ENCODE measurements around the gene SCRT2. TPM values are rescaled to one million over a fixed set of nuclear protein-coding genes. Genes with fewer than 3 reads are reported as not detected.

Gene SCRT2
- total RNA-seq, 4 donors from 2014 or later, result not detected

GRCh38 chr20:637559-637958 lies 38.0 kb downstream of the SCRT2 start:
- TF ChIP-seq EP300 (IDR thresholded peaks at IDR 0.05), result no peak
- TF ChIP-seq POLR2A (IDR thresholded peaks at IDR 0.05; ENCODE audit: low read depth), result no peak
- no peak for TF ChIP-seq CTCF (IDR thresholded peaks at IDR 0.05)
- no peak for TF ChIP-seq POLR2AphosphoS5 (IDR thresholded peaks at IDR 0.05)
- peaks cover 0 to 58% (median 5%) of the 10 kb centered on the region in 4 donors for H3K27me3 ChIP-seq
- 78% methylated on average over 2 of the region's 2 CpGs for WGBS
- H3K9me3 ChIP-seq, result no peaks in the 10 kb centered on the region
- intact Hi-C loops (cut with DNase I), result no loop called here
- no peak overlapping the region for H3K27ac ChIP-seq (replicated peaks in 1 of 4)
- H3K36me3 ChIP-seq, result no peaks in the 10 kb centered on the region
- no peak overlapping the region for H3K4me3 ChIP-seq
- no peak for DNase-seq (ENCODE audit: extremely low spot score)
- peaks cover 0 to 4% (median 4%) of the 10 kb centered on the region in 4 donors for H3K4me1 ChIP-seq

GRCh38 chr20:635893-636338 lies 39.7 kb downstream of the SCRT2 start:
- H3K4me1 ChIP-seq, result no peaks in the 10 kb centered on the region
- no peak for DNase-seq (ENCODE audit: extremely low spot score)
- no peaks in the 10 kb centered on the region for H3K9me3 ChIP-seq
- peaks cover 0 to 54% (median 3%) of the 10 kb centered on the region in 4 donors for H3K27me3 ChIP-seq
- H3K36me3 ChIP-seq, result no peaks in the 10 kb centered on the region
- H3K4me3 ChIP-seq, result no peak overlapping the region
- no peak overlapping the region for H3K27ac ChIP-seq (replicated peaks in 1 of 4)
- intact Hi-C loops (cut with DNase I), result no loop called here
- TF ChIP-seq EP300 (IDR thresholded peaks at IDR 0.05) (no peak), POLR2AphosphoS5 (IDR thresholded peaks at IDR 0.05) (no peak), CTCF (IDR thresholded peaks at IDR 0.05) (no peak), POLR2A (IDR thresholded peaks at IDR 0.05; ENCODE audit: low read depth) (no peak)
- 25% methylated on average over 7 of the region's 7 CpGs for WGBS

- no peak for DNase-seq (ENCODE audit: extremely low spot score)
- no peaks in the 10 kb centered on the region for H3K36me3 ChIP-seq
- 63% methylated on average over 8 of the region's 9 CpGs for WGBS
- intact Hi-C loops (cut with DNase I), result no loop called here
- H3K4me1 ChIP-seq, result no peaks in the 10 kb centered on the region
- H3K4me3 ChIP-seq, result no peak overlapping the region
- H3K9me3 ChIP-seq, result no peaks in the 10 kb centered on the region
- peaks cover 0 to 50% (median 3%) of the 10 kb centered on the region in 4 donors for H3K27me3 ChIP-seq
- TF ChIP-seq CTCF (IDR thresholded peaks at IDR 0.05) (no peak), POLR2AphosphoS5 (IDR thresholded peaks at IDR 0.05) (no peak), POLR2A (IDR thresholded peaks at IDR 0.05; ENCODE audit: low read depth) (no peak), EP300 (IDR thresholded peaks at IDR 0.05) (no peak)
- no peak overlapping the region for H3K27ac ChIP-seq (replicated peaks in 1 of 4)
Observed at GRCh38 chr20:635028-635892, 40.3 kb downstream of the SCRT2 start.

GRCh38 chr20:634148-634925 lies 41.3 kb downstream of the SCRT2 start:
- no peak overlapping the region for H3K4me3 ChIP-seq
- peaks cover 0 to 48% (median 3%) of the 10 kb centered on the region in 4 donors for H3K27me3 ChIP-seq
- DNase-seq (ENCODE audit: extremely low spot score), result no peak
- no peaks in the 10 kb centered on the region for H3K36me3 ChIP-seq
- H3K9me3 ChIP-seq, result no peaks in the 10 kb centered on the region
- no peak overlapping the region for H3K27ac ChIP-seq (replicated peaks in 1 of 4)
- TF ChIP-seq POLR2A (IDR thresholded peaks at IDR 0.05; ENCODE audit: low read depth), result no peak
- TF ChIP-seq EP300 (IDR thresholded peaks at IDR 0.05), result no peak
- TF ChIP-seq CTCF (IDR thresholded peaks at IDR 0.05), result no peak
- no peak for TF ChIP-seq POLR2AphosphoS5 (IDR thresholded peaks at IDR 0.05)
- WGBS, result 61% methylated on average over 14 of the region's 14 CpGs
- intact Hi-C loops (cut with DNase I), result no loop called here
- no peaks in the 10 kb centered on the region for H3K4me1 ChIP-seq

All from esophagus muscularis mucosa (tissue), 4 donors.